ENCODE measurements around the gene RUFY3.

RUFY3 gene

GRCh38 chr4:70754470-70754869, 32.7 kb downstream of the RUFY3 start:
- Histone ChIP-seq H3K79me2 (ENCODE audit: low read length) (peaks cover 47% of the 10 kb centered on the region), H4K20me1 (ENCODE audit: insufficient read depth, low read length) (no peaks in the 10 kb centered on the region), H3K27me3 (replicated peaks; ENCODE audit: insufficient read depth, low read length) (no peaks in the 10 kb centered on the region), H3K4me2 (ENCODE audit: low read depth, low read length) (no peak overlapping the region), H3K4me1 (ENCODE audit: low read length) (no peaks in the 10 kb centered on the region), H3F3A (ENCODE audit: insufficient read depth, low read length) (no peaks in the 10 kb centered on the region), H3K9ac (ENCODE audit: low read length) (no peak overlapping the region), H2AFZ (ENCODE audit: low read length) (no peak overlapping the region), H3K4me3 (ENCODE audit: low read length) (no peak overlapping the region), H3K9me2 (replicated peaks; ENCODE audit: insufficient read depth, low read length) (no peaks in the 10 kb centered on the region), H3K9me3 (replicated peaks; ENCODE audit: insufficient read depth, low read length) (no peaks in the 10 kb centered on the region), H3K27ac (ENCODE audit: low read length) (no peak overlapping the region), H3K36me3 (replicated peaks; ENCODE audit: insufficient read depth, low read length) (no peaks in the 10 kb centered on the region)
- DNase-seq, result no peak
- TF ChIP-seq EZH2 (optimal IDR thresholded peaks at IDR 0.05; ENCODE audit: low read depth, low read length) (no peak), CTCF (IDR thresholded peaks at IDR 0.05; ENCODE audit: low read length) (no peak)

DNA sequence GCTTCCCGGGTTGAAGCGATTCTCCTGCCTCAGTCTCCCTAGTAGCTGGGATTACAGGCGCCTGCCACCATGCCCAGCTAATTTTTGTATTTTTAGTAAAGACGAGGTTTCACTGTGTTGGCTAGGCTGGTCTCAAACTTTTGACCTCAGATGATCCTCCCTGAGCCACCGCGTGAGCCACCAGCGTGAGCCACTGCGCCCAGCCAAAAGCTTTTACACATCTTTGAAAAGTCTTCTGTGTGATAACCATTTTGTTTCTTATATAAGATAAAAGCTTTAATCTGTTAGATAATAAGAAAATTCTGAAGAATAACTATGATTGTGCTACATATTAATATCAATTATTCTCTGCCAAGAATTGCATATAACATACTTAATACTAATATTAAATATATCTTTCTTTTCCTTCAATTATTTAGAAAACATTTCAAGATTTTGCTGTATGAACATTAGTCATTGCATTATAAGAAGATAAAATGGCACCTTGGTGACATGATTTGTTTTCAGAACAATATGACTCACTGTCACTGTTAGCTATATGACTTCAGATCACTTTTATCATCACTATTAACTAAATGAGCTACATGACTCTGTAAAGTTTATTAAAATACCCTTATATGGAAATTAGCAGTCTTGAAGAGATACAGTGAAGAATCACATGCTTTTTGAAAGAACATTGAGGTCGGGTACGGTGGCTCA, 33.4 kb downstream of the RUFY3 start:
- Histone ChIP-seq H3K4me2 (ENCODE audit: low read depth, low read length) (no peak overlapping the region), H3K4me1 (ENCODE audit: low read length) (no peaks in the 10 kb centered on the region)

GRCh38 chr4:70759126-70759525, 37.4 kb downstream of the RUFY3 start:
- Histone ChIP-seq H3K9ac (ENCODE audit: low read length) (no peak overlapping the region), H3K9me2 (replicated peaks; ENCODE audit: insufficient read depth, low read length) (no peaks in the 10 kb centered on the region), H3K27me3 (replicated peaks; ENCODE audit: insufficient read depth, low read length) (no peaks in the 10 kb centered on the region), H3K4me1 (ENCODE audit: low read length) (no peaks in the 10 kb centered on the region), H3K4me3 (ENCODE audit: low read length) (no peak overlapping the region), H3K36me3 (replicated peaks; ENCODE audit: insufficient read depth, low read length) (no peaks in the 10 kb centered on the region), H4K20me1 (ENCODE audit: insufficient read depth, low read length) (no peaks in the 10 kb centered on the region), H3F3A (ENCODE audit: insufficient read depth, low read length) (no peaks in the 10 kb centered on the region), H3K79me2 (ENCODE audit: low read length) (peaks cover 35% of the 10 kb centered on the region), H3K27ac (ENCODE audit: low read length) (no peak overlapping the region), H2AFZ (ENCODE audit: low read length) (no peak overlapping the region), H3K4me2 (ENCODE audit: low read depth, low read length) (no peak overlapping the region), H3K9me3 (replicated peaks; ENCODE audit: insufficient read depth, low read length) (no peaks in the 10 kb centered on the region)
- DNase-seq, result no peak
- TF ChIP-seq EZH2phosphoT487 (IDR thresholded peaks at IDR 0.05; ENCODE audit: low read length), result no peak
- TF ChIP-seq CTCF (IDR thresholded peaks at IDR 0.05; ENCODE audit: low read length), result no peak
- TF ChIP-seq EZH2 (optimal IDR thresholded peaks at IDR 0.05; ENCODE audit: low read depth, low read length), result no peak

More for the DNA sequence above, 33.4 kb downstream of the RUFY3 start:
- Histone ChIP-seq H3F3A (ENCODE audit: insufficient read depth, low read length) (no peaks in the 10 kb centered on the region), H3K9me2 (replicated peaks; ENCODE audit: insufficient read depth, low read length) (no peaks in the 10 kb centered on the region), H4K20me1 (ENCODE audit: insufficient read depth, low read length) (no peaks in the 10 kb centered on the region), H3K36me3 (replicated peaks; ENCODE audit: insufficient read depth, low read length) (no peaks in the 10 kb centered on the region), H3K27ac (ENCODE audit: low read length) (no peak overlapping the region), H2AFZ (ENCODE audit: low read length) (no peak overlapping the region), H3K27me3 (replicated peaks; ENCODE audit: insufficient read depth, low read length) (no peaks in the 10 kb centered on the region), H3K79me2 (ENCODE audit: low read length) (peaks cover 50% of the 10 kb centered on the region), H3K4me3 (ENCODE audit: low read length) (no peak overlapping the region), H3K9me3 (replicated peaks; ENCODE audit: insufficient read depth, low read length) (no peaks in the 10 kb centered on the region), H3K9ac (ENCODE audit: low read length) (no peak overlapping the region)
- TF ChIP-seq EZH2phosphoT487 (IDR thresholded peaks at IDR 0.05; ENCODE audit: low read length) (no peak), EZH2 (optimal IDR thresholded peaks at IDR 0.05; ENCODE audit: low read depth, low read length) (no peak), CTCF (IDR thresholded peaks at IDR 0.05; ENCODE audit: low read length) (no peak)
- DNase-seq, result no peak
